WTC11 (cell line): ENCODE results near the gene PXMP2. TPM values are rescaled to one million over a fixed set of nuclear protein-coding genes. Genes with fewer than 3 reads are reported as not detected.

Experiments
- ATAC-seq: fragments of 200-7000 bp; cut with Tn5 transposase; 2 replicates; pipeline ENCODE4 v1.10.0; 2021; ENCODE audit warnings: mild to moderate bottlenecking, moderate library complexity
- CTCF ChIA-PET: fragments of 300-600 bp; sonication (Branson Sonifier 250); formaldehyde crosslinking; loops from one replicate; lab custom pipeline; 2021; ENCODE audit warnings: antibody characterized with exemption; lab: Charles Lee
- POLR2A ChIA-PET: fragments of 350-600 bp; sonication (Branson Sonifier 250); formaldehyde crosslinking; loops from one replicate; lab custom pipeline; 2021; ENCODE audit warnings: antibody characterized with exemption; lab: Charles Lee
- DNase-seq: peaks from one replicate; pipeline ENCODE4 v3.0.0; 2021; ENCODE audit warnings: low spot score
- H3K27ac Mint-ChIP-seq: 2 replicates; pipeline ENCODE4 v1.8.0; 2021; ENCODE audit warnings: mixed read lengths
- H3K27me3 Mint-ChIP-seq: 2 replicates; pipeline ENCODE4 v1.8.0; 2021; ENCODE audit warnings: low read depth, mild to moderate bottlenecking, moderate library complexity, mixed read lengths
- H3K36me3 Mint-ChIP-seq: 2 replicates; pipeline ENCODE4 v1.8.0; 2021; ENCODE audit warnings: mixed read lengths
- H3K4me1 Mint-ChIP-seq: 2 replicates; pipeline ENCODE4 v1.8.0; 2022; ENCODE audit warnings: mixed read lengths
- H3K4me3 Mint-ChIP-seq: 2 replicates; pipeline ENCODE4 v1.8.0; 2021; ENCODE audit warnings: mild to moderate bottlenecking, moderate library complexity, mixed read lengths
- H3K9me3 Mint-ChIP-seq: 2 replicates; pipeline ENCODE4 v1.8.0; 2021; ENCODE audit warnings: mixed read lengths
- EMX1 ChIP-seq: fragments of 250-450 bp; sonication (Bioruptor Pico); IDR thresholded peaks from 2 replicates; pipeline ENCODE4 v1.8.0; 2021; ENCODE audit warnings: mild to moderate bottlenecking
- ETV6 ChIP-seq: sonication (generic); formaldehyde crosslinking; IDR thresholded peaks from 2 replicates; pipeline ENCODE4 v1.8.1; 2022; ENCODE audit warnings: mild to moderate bottlenecking, missing genetic modification reagents
- GRHL2 ChIP-seq: fragments of 250-450 bp; sonication (Bioruptor Pico); IDR thresholded peaks from 2 replicates; pipeline ENCODE4 v1.8.0; 2022; ENCODE audit warnings: mild to moderate bottlenecking, moderate library complexity; ENCODE audit not compliant: insufficient replicate concordance, severe bottlenecking
- HMGA2 ChIP-seq: fragments of 250-450 bp; sonication (Bioruptor Pico); IDR thresholded peaks from 2 replicates; pipeline ENCODE4 v1.4.0; 2021; ENCODE audit warnings: mild to moderate bottlenecking, moderate library complexity
- MYBL2 ChIP-seq: sonication (generic); formaldehyde crosslinking; IDR thresholded peaks from 2 replicates; pipeline ENCODE4 v1.8.1; 2023; ENCODE audit warnings: mild to moderate bottlenecking, moderate library complexity, missing genetic modification reagents
- NR3C1 ChIP-seq: sonication (generic); formaldehyde crosslinking; conservative IDR thresholded peaks from 2 replicates; pipeline ENCODE4 v1.8.1; 2023; ENCODE audit warnings: low read depth, mild to moderate bottlenecking, missing genetic modification reagents
- RELA ChIP-seq: sonication (generic); formaldehyde crosslinking; IDR thresholded peaks from 2 replicates; pipeline ENCODE4 v1.8.1; 2022; ENCODE audit warnings: missing genetic modification reagents, mild to moderate bottlenecking, borderline replicate concordance
- TCF7 ChIP-seq: sonication (generic); formaldehyde crosslinking; IDR thresholded peaks from 2 replicates; pipeline ENCODE4 v1.8.0; 2022; ENCODE audit warnings: mild to moderate bottlenecking, low read depth, missing genetic modification reagents, moderate library complexity
- ZNF232 ChIP-seq: sonication (generic); formaldehyde crosslinking; IDR thresholded peaks from 2 replicates; pipeline ENCODE4 v1.8.0; 2022; ENCODE audit warnings: mild to moderate bottlenecking, missing genetic modification reagents
- ZNF671 ChIP-seq: fragments of 250-450 bp; sonication (Bioruptor Pico); IDR thresholded peaks from 2 replicates; pipeline ENCODE4 v1.8.0; 2021; ENCODE audit warnings: mild to moderate bottlenecking
- total RNA-seq: library from RNA; stranded (reverse); gene quantifications from 3 replicates; pipeline ENCODE4 v1.2.3, GENCODE V29; 2021
- TF ChIP-seq, protein P1 (sequence below): sonication (generic); formaldehyde crosslinking; IDR thresholded peaks from 2 replicates; pipeline ENCODE4 v1.8.1; 2023; ENCODE audit warnings: mild to moderate bottlenecking, missing genetic modification reagents
- TF ChIP-seq, protein P2 (sequence below): fragments of 250-450 bp; sonication (Bioruptor Pico); IDR thresholded peaks from 2 replicates; pipeline ENCODE4 v1.8.0; 2021; ENCODE audit warnings: mild to moderate bottlenecking
- TF ChIP-seq, protein P3 (sequence below): sonication (generic); formaldehyde crosslinking; IDR thresholded peaks from 2 replicates; pipeline ENCODE4 v1.8.0; 2022; ENCODE audit warnings: mild to moderate bottlenecking, missing genetic modification reagents
- TF ChIP-seq, protein P4 (sequence below): sonication (generic); formaldehyde crosslinking; IDR thresholded peaks from 2 replicates; pipeline ENCODE4 v1.8.1; 2022; ENCODE audit warnings: mild to moderate bottlenecking, moderate library complexity, missing genetic modification reagents
- TF ChIP-seq, protein P5 (sequence below): sonication (generic); formaldehyde crosslinking; IDR thresholded peaks from 2 replicates; pipeline ENCODE4 v1.8.0; 2022; ENCODE audit warnings: mild to moderate bottlenecking, missing genetic modification reagents
- TF ChIP-seq, protein P6 (sequence below): sonication (generic); formaldehyde crosslinking; IDR thresholded peaks from 2 replicates; pipeline ENCODE4 v1.8.1; 2022; ENCODE audit warnings: missing genetic modification reagents, borderline replicate concordance
- TF ChIP-seq, protein P7 (sequence below): fragments of 200-600 bp; IDR thresholded peaks from 2 replicates; pipeline ENCODE4 v1.8.0; 2022; ENCODE audit warnings: antibody characterized with exemption
- TF ChIP-seq, protein P8 (sequence below): sonication (generic); formaldehyde crosslinking; IDR thresholded peaks from 2 replicates; pipeline ENCODE4 v1.8.1; 2023; ENCODE audit warnings: mild to moderate bottlenecking, missing genetic modification reagents, moderate library complexity
- TF ChIP-seq, protein P9 (sequence below): sonication (generic); formaldehyde crosslinking; conservative IDR thresholded peaks from 2 replicates; pipeline ENCODE4 v1.8.1; 2023; ENCODE audit warnings: mild to moderate bottlenecking, low read depth, missing genetic modification reagents, moderate library complexity

The PXMP2 gene
- total RNA-seq, 1 experiment from 2014 or later: 12.6 TPM

DNA sequence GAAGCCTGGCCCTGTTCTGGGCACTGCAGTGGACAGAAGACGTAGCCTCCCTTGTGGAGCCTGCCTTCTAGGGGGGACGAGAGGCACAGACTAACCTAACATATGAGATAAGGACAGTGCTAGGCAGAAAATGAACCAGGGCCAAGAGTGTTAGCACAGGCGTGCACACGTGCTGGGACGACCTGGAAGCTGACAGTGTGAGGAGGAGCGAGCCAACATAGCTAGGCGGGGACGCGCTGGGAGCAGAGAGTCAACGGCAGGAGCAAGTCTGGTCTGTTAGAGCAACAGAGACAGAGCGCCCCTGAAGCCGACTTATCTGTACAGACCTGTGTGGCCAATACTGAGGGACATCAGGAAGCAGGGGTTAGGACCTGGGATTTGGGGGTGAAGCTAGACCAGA, 8.0 kb downstream of the PXMP2 start:
- Mint-ChIP-seq H3K27ac (no peak overlapping the region), H3K36me3 (peaks cover 13% of the 10 kb centered on the region), H3K4me1 (no peaks in the 10 kb centered on the region), H3K27me3 (no peaks in the 10 kb centered on the region)
- POLR2A ChIA-PET: no interaction called here
- no peak for TF ChIP-seq NR3C1
- TF ChIP-seq, protein P1, sequence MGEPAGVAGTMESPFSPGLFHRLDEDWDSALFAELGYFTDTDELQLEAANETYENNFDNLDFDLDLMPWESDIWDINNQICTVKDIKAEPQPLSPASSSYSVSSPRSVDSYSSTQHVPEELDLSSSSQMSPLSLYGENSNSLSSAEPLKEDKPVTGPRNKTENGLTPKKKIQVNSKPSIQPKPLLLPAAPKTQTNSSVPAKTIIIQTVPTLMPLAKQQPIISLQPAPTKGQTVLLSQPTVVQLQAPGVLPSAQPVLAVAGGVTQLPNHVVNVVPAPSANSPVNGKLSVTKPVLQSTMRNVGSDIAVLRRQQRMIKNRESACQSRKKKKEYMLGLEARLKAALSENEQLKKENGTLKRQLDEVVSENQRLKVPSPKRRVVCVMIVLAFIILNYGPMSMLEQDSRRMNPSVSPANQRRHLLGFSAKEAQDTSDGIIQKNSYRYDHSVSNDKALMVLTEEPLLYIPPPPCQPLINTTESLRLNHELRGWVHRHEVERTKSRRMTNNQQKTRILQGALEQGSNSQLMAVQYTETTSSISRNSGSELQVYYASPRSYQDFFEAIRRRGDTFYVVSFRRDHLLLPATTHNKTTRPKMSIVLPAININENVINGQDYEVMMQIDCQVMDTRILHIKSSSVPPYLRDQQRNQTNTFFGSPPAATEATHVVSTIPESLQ (CRISPR knock-in tag): no peak
- no peak for TF ChIP-seq GRHL2 (CRISPR knock-in tag)
- TF ChIP-seq, protein P2, sequence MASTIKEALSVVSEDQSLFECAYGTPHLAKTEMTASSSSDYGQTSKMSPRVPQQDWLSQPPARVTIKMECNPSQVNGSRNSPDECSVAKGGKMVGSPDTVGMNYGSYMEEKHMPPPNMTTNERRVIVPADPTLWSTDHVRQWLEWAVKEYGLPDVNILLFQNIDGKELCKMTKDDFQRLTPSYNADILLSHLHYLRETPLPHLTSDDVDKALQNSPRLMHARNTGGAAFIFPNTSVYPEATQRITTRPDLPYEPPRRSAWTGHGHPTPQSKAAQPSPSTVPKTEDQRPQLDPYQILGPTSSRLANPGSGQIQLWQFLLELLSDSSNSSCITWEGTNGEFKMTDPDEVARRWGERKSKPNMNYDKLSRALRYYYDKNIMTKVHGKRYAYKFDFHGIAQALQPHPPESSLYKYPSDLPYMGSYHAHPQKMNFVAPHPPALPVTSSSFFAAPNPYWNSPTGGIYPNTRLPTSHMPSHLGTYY: no peak
- no peak for TF ChIP-seq HMGA2
- TF ChIP-seq, protein P3, sequence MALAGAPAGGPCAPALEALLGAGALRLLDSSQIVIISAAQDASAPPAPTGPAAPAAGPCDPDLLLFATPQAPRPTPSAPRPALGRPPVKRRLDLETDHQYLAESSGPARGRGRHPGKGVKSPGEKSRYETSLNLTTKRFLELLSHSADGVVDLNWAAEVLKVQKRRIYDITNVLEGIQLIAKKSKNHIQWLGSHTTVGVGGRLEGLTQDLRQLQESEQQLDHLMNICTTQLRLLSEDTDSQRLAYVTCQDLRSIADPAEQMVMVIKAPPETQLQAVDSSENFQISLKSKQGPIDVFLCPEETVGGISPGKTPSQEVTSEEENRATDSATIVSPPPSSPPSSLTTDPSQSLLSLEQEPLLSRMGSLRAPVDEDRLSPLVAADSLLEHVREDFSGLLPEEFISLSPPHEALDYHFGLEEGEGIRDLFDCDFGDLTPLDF (CRISPR knock-in tag): no peak
- TF ChIP-seq, all 79 proteins: peak for 0
- DNase-seq (no peak), ATAC-seq (no peak)
- Mint-ChIP-seq H3K4me3 (no peak overlapping the region), H3K9me3 (no peaks in the 10 kb centered on the region)
- CTCF ChIA-PET: no interaction called here

DNA sequence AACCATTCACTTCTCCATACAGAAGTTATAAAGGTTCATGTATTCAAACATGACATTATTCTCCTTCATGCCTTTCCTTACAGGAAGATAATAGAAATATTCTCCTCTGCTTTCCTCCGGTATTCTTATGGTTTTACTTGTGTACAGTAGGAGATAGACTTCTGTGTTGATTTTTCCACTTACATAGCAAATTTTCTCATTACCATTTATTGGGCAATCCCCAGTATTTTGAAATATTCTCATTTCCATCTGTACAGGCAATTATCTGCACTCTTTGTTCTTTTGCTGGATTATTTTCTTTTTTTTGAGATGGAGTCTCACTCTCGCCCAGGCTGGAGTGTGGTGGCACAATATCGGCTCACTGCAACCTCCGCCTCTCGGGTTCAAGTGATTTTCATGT, 11.0 kb downstream of the PXMP2 start:
- no peak overlapping the region for H3K27ac Mint-ChIP-seq
- no peak for DNase-seq
- H3K27me3 Mint-ChIP-seq: no peaks in the 10 kb centered on the region
- peaks cover 1% of the 10 kb centered on the region; the same call in 1 of the 2 replicates for H3K4me1 Mint-ChIP-seq
- H3K36me3 Mint-ChIP-seq: peaks cover 17% of the 10 kb centered on the region
- no peak overlapping the region for H3K4me3 Mint-ChIP-seq
- TF ChIP-seq ZNF232 (CRISPR knock-in tag): no peak
- CTCF ChIA-PET: no interaction called here
- no peaks in the 10 kb centered on the region for H3K9me3 Mint-ChIP-seq
- POLR2A ChIA-PET: no interaction called here
- ATAC-seq: no peak

DNA sequence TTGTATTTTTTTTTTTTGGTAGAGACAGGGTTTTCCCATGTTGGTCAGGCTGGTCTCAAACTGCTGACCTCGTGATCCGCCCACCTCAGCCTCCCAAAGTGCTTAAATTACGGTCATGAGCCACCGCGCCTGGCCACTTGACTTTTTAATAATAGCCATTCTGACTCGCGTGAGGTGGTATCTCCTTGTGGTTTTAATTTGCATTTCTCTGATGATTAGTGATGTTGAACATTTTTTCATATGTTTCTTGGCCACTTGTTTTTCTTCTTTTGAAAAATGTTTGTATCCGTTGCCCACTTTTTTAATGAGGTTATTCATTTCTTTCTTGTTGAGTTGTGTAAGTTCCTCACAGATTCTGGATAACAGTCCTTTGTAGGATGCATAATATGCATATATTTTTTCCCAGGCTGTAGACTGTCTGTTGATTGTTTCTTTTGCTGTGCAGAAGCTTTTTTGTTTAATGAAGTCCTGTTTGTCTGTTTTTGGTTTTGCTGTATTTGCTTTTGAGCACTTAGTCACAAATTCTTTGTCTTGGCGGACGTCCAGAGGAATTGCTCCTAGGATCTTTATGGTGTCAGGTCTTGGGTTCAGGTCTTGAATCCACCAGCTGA, 12.9 kb downstream of the PXMP2 start:
- DNase-seq: no peak
- H3K27me3 Mint-ChIP-seq: no peaks in the 10 kb centered on the region
- H3K27ac Mint-ChIP-seq: no peak overlapping the region
- no peak overlapping the region for H3K4me3 Mint-ChIP-seq
- no peak for ATAC-seq
- no peaks in the 10 kb centered on the region for H3K9me3 Mint-ChIP-seq
- CTCF ChIA-PET: no interaction called here
- peaks cover 7% of the 10 kb centered on the region; the same call in 1 of the 2 replicates for H3K4me1 Mint-ChIP-seq
- POLR2A ChIA-PET: no interaction called here
- peaks cover 15% of the 10 kb centered on the region for H3K36me3 Mint-ChIP-seq
- no peak for TF ChIP-seq TCF7
- TF ChIP-seq MYBL2: no peak
- TF ChIP-seq, protein P4, sequence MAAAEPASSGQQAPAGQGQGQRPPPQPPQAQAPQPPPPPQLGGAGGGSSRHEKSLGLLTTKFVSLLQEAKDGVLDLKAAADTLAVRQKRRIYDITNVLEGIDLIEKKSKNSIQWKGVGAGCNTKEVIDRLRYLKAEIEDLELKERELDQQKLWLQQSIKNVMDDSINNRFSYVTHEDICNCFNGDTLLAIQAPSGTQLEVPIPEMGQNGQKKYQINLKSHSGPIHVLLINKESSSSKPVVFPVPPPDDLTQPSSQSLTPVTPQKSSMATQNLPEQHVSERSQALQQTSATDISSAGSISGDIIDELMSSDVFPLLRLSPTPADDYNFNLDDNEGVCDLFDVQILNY (CRISPR knock-in tag): no peak
- TF ChIP-seq, protein P5, sequence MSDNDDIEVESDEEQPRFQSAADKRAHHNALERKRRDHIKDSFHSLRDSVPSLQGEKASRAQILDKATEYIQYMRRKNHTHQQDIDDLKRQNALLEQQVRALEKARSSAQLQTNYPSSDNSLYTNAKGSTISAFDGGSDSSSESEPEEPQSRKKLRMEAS (CRISPR knock-in tag): no peak
- TF ChIP-seq RELA: no peak
- no peak for TF ChIP-seq EMX1
- no peak for TF ChIP-seq ETV6
- TF ChIP-seq, protein P6, sequence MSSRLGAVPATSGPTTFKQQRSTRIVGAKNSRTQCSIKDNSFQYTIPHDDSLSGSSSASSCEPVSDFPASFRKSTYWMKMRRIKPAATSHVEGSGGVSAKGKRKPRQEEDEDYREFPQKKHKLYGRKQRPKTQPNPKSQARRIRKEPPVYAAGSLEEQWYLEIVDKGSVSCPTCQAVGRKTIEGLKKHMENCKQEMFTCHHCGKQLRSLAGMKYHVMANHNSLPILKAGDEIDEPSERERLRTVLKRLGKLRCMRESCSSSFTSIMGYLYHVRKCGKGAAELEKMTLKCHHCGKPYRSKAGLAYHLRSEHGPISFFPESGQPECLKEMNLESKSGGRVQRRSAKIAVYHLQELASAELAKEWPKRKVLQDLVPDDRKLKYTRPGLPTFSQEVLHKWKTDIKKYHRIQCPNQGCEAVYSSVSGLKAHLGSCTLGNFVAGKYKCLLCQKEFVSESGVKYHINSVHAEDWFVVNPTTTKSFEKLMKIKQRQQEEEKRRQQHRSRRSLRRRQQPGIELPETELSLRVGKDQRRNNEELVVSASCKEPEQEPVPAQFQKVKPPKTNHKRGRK (CRISPR knock-in tag): no peak
- TF ChIP-seq, protein P7, sequence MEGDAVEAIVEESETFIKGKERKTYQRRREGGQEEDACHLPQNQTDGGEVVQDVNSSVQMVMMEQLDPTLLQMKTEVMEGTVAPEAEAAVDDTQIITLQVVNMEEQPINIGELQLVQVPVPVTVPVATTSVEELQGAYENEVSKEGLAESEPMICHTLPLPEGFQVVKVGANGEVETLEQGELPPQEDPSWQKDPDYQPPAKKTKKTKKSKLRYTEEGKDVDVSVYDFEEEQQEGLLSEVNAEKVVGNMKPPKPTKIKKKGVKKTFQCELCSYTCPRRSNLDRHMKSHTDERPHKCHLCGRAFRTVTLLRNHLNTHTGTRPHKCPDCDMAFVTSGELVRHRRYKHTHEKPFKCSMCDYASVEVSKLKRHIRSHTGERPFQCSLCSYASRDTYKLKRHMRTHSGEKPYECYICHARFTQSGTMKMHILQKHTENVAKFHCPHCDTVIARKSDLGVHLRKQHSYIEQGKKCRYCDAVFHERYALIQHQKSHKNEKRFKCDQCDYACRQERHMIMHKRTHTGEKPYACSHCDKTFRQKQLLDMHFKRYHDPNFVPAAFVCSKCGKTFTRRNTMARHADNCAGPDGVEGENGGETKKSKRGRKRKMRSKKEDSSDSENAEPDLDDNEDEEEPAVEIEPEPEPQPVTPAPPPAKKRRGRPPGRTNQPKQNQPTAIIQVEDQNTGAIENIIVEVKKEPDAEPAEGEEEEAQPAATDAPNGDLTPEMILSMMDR: no peak
- TF ChIP-seq, protein P8, sequence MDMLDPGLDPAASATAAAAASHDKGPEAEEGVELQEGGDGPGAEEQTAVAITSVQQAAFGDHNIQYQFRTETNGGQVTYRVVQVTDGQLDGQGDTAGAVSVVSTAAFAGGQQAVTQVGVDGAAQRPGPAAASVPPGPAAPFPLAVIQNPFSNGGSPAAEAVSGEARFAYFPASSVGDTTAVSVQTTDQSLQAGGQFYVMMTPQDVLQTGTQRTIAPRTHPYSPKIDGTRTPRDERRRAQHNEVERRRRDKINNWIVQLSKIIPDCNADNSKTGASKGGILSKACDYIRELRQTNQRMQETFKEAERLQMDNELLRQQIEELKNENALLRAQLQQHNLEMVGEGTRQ (CRISPR knock-in tag): no peak
- TF ChIP-seq, protein P9, sequence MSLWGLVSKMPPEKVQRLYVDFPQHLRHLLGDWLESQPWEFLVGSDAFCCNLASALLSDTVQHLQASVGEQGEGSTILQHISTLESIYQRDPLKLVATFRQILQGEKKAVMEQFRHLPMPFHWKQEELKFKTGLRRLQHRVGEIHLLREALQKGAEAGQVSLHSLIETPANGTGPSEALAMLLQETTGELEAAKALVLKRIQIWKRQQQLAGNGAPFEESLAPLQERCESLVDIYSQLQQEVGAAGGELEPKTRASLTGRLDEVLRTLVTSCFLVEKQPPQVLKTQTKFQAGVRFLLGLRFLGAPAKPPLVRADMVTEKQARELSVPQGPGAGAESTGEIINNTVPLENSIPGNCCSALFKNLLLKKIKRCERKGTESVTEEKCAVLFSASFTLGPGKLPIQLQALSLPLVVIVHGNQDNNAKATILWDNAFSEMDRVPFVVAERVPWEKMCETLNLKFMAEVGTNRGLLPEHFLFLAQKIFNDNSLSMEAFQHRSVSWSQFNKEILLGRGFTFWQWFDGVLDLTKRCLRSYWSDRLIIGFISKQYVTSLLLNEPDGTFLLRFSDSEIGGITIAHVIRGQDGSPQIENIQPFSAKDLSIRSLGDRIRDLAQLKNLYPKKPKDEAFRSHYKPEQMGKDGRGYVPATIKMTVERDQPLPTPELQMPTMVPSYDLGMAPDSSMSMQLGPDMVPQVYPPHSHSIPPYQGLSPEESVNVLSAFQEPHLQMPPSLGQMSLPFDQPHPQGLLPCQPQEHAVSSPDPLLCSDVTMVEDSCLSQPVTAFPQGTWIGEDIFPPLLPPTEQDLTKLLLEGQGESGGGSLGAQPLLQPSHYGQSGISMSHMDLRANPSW: no peak
- no peak for TF ChIP-seq ZNF671 (CRISPR knock-in tag)
- no peak for TF ChIP-seq GRHL2 (CRISPR knock-in tag)
